Adipocyte (in vitro differentiated cells): ENCODE measurements around the gene STYK1.

Experiments used
- DNase-seq: peaks from one replicate; pipeline ENCODE4 v3.0.0-alpha.2; 2015; ENCODE audit warnings: low read depth
- H3K27me3 ChIP-seq: replicated peaks from 2 replicates; pipeline ENCODE4 v1.7.0; 2013; ENCODE audit warnings: mild to moderate bottlenecking, low read length, moderate library complexity; ENCODE audit not compliant: control insufficient read depth, insufficient read depth
- H3K36me3 ChIP-seq: 2 replicates; pipeline ENCODE4 v1.7.0; 2013; ENCODE audit warnings: low read length, mild to moderate bottlenecking, moderate library complexity; ENCODE audit not compliant: control insufficient read depth, insufficient read depth, severe bottlenecking
- H3K4me1 ChIP-seq: 2 replicates; pipeline ENCODE4 v1.7.0; 2013; ENCODE audit warnings: mild to moderate bottlenecking, low read length, moderate library complexity; ENCODE audit not compliant: control insufficient read depth, insufficient read depth
- H3K4me3 ChIP-seq: 2 replicates; pipeline ENCODE4 v1.7.0; 2013; ENCODE audit warnings: mild to moderate bottlenecking, low read length, moderate library complexity
- H3K9ac ChIP-seq: 2 replicates; pipeline ENCODE4 v1.7.0; 2013; ENCODE audit warnings: mild to moderate bottlenecking, low read length, moderate library complexity
- H3K9me3 ChIP-seq: 2 replicates; pipeline ENCODE4 v1.7.0; 2013; ENCODE audit warnings: mild to moderate bottlenecking, low read length, moderate library complexity; ENCODE audit not compliant: control insufficient read depth

The STYK1 gene

DNA sequence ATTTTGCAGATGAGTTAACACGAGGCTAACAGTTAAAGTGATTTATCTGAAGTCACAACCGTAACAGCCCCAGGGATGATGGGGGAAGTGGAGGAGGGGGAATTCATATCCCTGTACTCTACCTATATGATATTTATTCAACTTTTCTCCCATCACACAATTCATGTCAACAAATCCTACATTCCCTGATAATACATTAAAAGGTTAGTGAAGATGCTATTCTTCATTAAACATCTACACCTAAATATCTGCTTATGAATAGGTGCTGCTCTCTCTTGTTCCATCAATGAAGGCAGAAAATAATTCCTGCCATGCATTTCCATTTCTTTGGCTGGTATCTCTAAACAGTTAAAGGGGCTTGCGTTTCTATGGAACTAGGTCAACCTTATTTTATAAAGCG lies 42.4 kb upstream of the STYK1 start:
- H3K4me1 ChIP-seq, result peaks cover 53% of the 10 kb centered on the region
- H3K9ac ChIP-seq, result peak overlapping the region; percentile 83
- H3K4me3 ChIP-seq, result peak overlapping the region; percentile 90
- H3K9me3 ChIP-seq, result no peaks in the 10 kb centered on the region
- H3K27me3 ChIP-seq, result no peaks in the 10 kb centered on the region
- DNase-seq, result no peak
- H3K36me3 ChIP-seq, result peaks cover 47% of the 10 kb centered on the region

- Histone ChIP-seq H3K9ac (no peak overlapping the region), H3K9me3 (no peaks in the 10 kb centered on the region), H3K4me3 (no peak overlapping the region), H3K36me3 (peaks cover 55% of the 10 kb centered on the region), H3K4me1 (peaks cover 46% of the 10 kb centered on the region), H3K27me3 (no peaks in the 10 kb centered on the region)
- DNase-seq, result no peak
These were observed 41.6 kb upstream of the STYK1 start for GRCh38 chr12:10715491-10715890.

DNA sequence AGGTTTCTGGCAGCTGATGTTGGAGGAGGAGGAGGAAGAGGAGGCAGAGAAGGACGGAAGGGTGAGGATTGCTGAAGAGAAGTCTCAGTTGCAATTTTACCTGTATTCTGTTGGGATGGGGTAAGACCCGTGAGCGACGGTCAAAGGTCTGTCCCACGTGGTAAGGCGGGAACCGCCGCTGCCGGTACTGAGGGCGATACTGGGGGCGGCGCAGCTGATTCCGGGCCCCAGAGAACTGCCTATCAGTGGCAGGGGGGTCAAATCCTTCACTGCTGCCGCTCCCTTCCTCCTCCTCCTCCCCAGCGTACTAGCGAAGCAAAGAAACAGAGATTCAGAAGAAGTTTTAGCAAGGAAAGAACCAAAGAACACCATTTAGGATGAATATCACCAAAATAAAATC lies 36.0 kb upstream of the STYK1 start:
- Histone ChIP-seq H3K4me1 (peaks cover 13% of the 10 kb centered on the region), H3K9ac (no peak overlapping the region), H3K27me3 (no peaks in the 10 kb centered on the region), H3K9me3 (no peaks in the 10 kb centered on the region), H3K4me3 (no peak overlapping the region), H3K36me3 (peaks cover 89% of the 10 kb centered on the region)
- DNase-seq, result no peak

- no peak overlapping the region for H3K4me3 ChIP-seq
- H3K4me1 ChIP-seq, result peaks cover 13% of the 10 kb centered on the region
- no peaks in the 10 kb centered on the region for H3K9me3 ChIP-seq
- H3K9ac ChIP-seq, result no peak overlapping the region
- H3K27me3 ChIP-seq, result no peaks in the 10 kb centered on the region
- DNase-seq, result no peak
- H3K36me3 ChIP-seq, result peaks cover 89% of the 10 kb centered on the region
These were observed 35.0 kb upstream of the STYK1 start for GRCh38 chr12:10708862-10709261.

- H3K9me3 ChIP-seq, result no peaks in the 10 kb centered on the region
- peaks cover 90% of the 10 kb centered on the region for H3K36me3 ChIP-seq
- peak overlapping the region; percentile 18 for H3K9ac ChIP-seq
- no peaks in the 10 kb centered on the region for H3K27me3 ChIP-seq
- H3K4me1 ChIP-seq, result peaks cover 25% of the 10 kb centered on the region
- DNase-seq, result peak; percentile 59
- H3K4me3 ChIP-seq, result peak overlapping the region; percentile 53
These were observed 31.8 kb upstream of the STYK1 start for GRCh38 chr12:10705655-10706054.

GRCh38 chr12:10701843-10702242 lies 28.0 kb upstream of the STYK1 start:
- H3K9ac ChIP-seq, result peak overlapping the region; percentile 54
- peaks cover 25% of the 10 kb centered on the region for H3K4me1 ChIP-seq
- no peak for DNase-seq
- H3K27me3 ChIP-seq, result no peaks in the 10 kb centered on the region
- H3K9me3 ChIP-seq, result no peaks in the 10 kb centered on the region
- peaks cover 93% of the 10 kb centered on the region for H3K36me3 ChIP-seq
- H3K4me3 ChIP-seq, result peak overlapping the region; percentile 56

DNA sequence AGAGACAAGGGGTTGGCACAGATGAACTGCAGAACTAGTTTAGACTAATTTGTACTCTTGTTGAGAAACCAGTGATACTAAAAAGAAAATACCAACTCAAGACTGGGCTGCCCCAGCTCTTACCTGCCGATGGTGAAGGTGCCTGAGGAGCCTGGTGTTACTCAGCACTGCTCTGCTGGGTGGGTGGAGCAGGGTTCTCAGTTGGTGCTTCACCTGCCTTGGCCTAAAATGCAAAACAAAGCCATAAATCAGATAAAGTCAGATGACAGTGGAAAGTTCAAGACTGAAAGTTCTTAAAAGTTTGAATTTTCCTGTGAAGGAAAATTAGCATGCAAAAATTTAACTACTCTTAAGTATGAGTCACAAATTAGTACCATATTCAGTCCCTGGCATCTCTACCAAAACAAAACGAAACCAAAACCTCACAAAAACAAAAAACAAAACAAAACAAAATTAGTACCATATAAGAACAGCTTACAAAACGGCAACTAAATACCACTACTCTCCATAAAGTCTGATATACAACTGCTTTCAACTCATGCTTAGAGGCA lies 27.4 kb upstream of the STYK1 start:
- Histone ChIP-seq H3K4me1 (peaks cover 21% of the 10 kb centered on the region), H3K9ac (peak overlapping the region; percentile 54), H3K4me3 (peak overlapping the region; percentile 56), H3K36me3 (peaks cover 97% of the 10 kb centered on the region), H3K9me3 (no peaks in the 10 kb centered on the region), H3K27me3 (no peaks in the 10 kb centered on the region)
- DNase-seq, result peak; percentile 78

DNA sequence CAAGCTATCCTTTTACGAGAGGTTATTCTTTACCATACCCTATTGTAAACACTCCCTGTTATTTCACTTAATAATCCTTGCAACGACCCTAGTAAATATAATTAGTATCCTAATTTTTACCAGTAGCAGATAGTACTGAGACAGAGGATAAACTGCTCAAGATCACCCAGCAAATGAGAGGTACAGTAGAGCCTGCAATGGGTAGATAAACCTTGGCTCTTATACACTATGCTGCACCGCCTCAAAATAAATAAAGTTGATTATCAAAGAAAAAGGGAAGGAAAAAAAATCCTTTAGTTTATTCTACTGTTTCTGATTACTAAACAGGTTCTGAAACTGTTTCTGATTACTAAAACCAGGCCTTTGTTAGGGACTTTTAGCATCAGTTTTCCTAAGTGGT lies 26.7 kb upstream of the STYK1 start:
- peaks cover 97% of the 10 kb centered on the region for H3K36me3 ChIP-seq
- H3K4me3 ChIP-seq, result no peak overlapping the region
- H3K27me3 ChIP-seq, result no peaks in the 10 kb centered on the region
- no peaks in the 10 kb centered on the region for H3K9me3 ChIP-seq
- peaks cover 16% of the 10 kb centered on the region for H3K4me1 ChIP-seq
- no peak for DNase-seq
- H3K9ac ChIP-seq, result no peak overlapping the region

DNA sequence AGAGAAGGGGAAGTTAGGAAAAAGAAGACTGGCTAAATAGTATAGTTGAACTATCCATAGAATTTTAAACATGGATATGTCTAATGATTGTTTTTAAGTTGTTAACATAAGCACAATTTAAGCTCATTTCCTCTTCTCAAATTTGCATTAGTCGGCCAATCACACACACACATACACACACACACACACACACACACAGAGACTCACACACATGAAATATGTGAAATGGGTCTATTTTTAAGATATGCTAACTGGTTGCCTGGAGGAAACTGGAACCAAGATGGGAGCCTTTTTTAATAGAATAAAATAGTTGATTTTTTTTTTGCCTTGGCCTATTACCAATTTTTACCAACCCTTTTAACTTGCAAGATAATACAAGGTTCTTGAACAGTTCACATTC lies 24.0 kb upstream of the STYK1 start:
- no peak for DNase-seq
- Histone ChIP-seq H3K4me3 (no peak overlapping the region), H3K36me3 (peaks cover 71% of the 10 kb centered on the region), H3K27me3 (no peaks in the 10 kb centered on the region), H3K4me1 (peaks cover 11% of the 10 kb centered on the region), H3K9ac (no peak overlapping the region), H3K9me3 (no peaks in the 10 kb centered on the region)

GRCh38 chr12:10697156-10697555 lies 23.3 kb upstream of the STYK1 start:
- Histone ChIP-seq H3K9me3 (no peaks in the 10 kb centered on the region), H3K9ac (no peak overlapping the region), H3K36me3 (peaks cover 64% of the 10 kb centered on the region), H3K4me1 (peaks cover 11% of the 10 kb centered on the region), H3K4me3 (no peak overlapping the region), H3K27me3 (no peaks in the 10 kb centered on the region)
- no peak for DNase-seq

- H3K27me3 ChIP-seq, result no peaks in the 10 kb centered on the region
- no peak overlapping the region for H3K9ac ChIP-seq
- no peak overlapping the region for H3K4me3 ChIP-seq
- no peaks in the 10 kb centered on the region for H3K4me1 ChIP-seq
- peak; percentile 29 for DNase-seq
- H3K9me3 ChIP-seq, result no peaks in the 10 kb centered on the region
- peaks cover 2% of the 10 kb centered on the region for H3K36me3 ChIP-seq
These were observed 17.1 kb upstream of the STYK1 start for GRCh38 chr12:10690906-10691305.

GRCh38 chr12:10689146-10689545 lies 15.3 kb upstream of the STYK1 start:
- no peaks in the 10 kb centered on the region for H3K36me3 ChIP-seq
- H3K9me3 ChIP-seq, result no peaks in the 10 kb centered on the region
- DNase-seq, result no peak
- H3K4me1 ChIP-seq, result no peaks in the 10 kb centered on the region
- no peak overlapping the region for H3K9ac ChIP-seq
- H3K4me3 ChIP-seq, result no peak overlapping the region
- H3K27me3 ChIP-seq, result no peaks in the 10 kb centered on the region
